GM10847 (cell line): ENCODE measurements around the gene MLPH.

Source experiments
- POLR2A ChIP-seq: IDR thresholded peaks from 2 replicates; pipeline ENCODE4 v1.6.1; 2011; ENCODE audit not compliant: insufficient read length; ENCODE audit errors: extremely low read depth

Gene MLPH

GRCh38 chr2:237471438-237472186 is 15.4 kb upstream of the MLPH start:
- TF ChIP-seq POLR2A = no peak

GRCh38 chr2:237472187-237472712 is 14.8 kb upstream of the MLPH start:
- no peak for TF ChIP-seq POLR2A

- TF ChIP-seq POLR2A = no peak
These were observed 13.9 kb upstream of the MLPH start for GRCh38 chr2:237472909-237473877.

- TF ChIP-seq POLR2A = no peak
These were observed 13.1 kb upstream of the MLPH start for GRCh38 chr2:237473878-237474441.

GRCh38 chr2:237474442-237474911 is 12.6 kb upstream of the MLPH start:
- no peak for TF ChIP-seq POLR2A

GRCh38 chr2:237474931-237475703 is 11.9 kb upstream of the MLPH start:
- no peak for TF ChIP-seq POLR2A

- TF ChIP-seq POLR2A = no peak
These were observed 11.3 kb upstream of the MLPH start for GRCh38 chr2:237475704-237476141.

GRCh38 chr2:237478095-237478494 is 9.0 kb upstream of the MLPH start:
- no peak for TF ChIP-seq POLR2A

- TF ChIP-seq POLR2A = no peak
These were observed 8.1 kb upstream of the MLPH start for GRCh38 chr2:237478979-237479378.

- no peak for TF ChIP-seq POLR2A
These were observed 7.3 kb upstream of the MLPH start for GRCh38 chr2:237479747-237480146.

GRCh38 chr2:237480556-237480955 is 6.5 kb upstream of the MLPH start:
- no peak for TF ChIP-seq POLR2A

- no peak for TF ChIP-seq POLR2A
These were observed 6.0 kb upstream of the MLPH start for GRCh38 chr2:237480988-237481525.

GRCh38 chr2:237482485-237482884 is 4.6 kb upstream of the MLPH start:
- TF ChIP-seq POLR2A = no peak

GRCh38 chr2:237483018-237483731 is 3.9 kb upstream of the MLPH start:
- no peak for TF ChIP-seq POLR2A

GRCh38 chr2:237485304-237485703 is 1.7 kb upstream of the MLPH start:
- no peak for TF ChIP-seq POLR2A
